Left lung (tissue), 10 donors: ENCODE data around the gene DLX5. TPM values are rescaled to one million over a fixed set of nuclear protein-coding genes. Genes with fewer than 3 reads are reported as not detected.

ENCODE experiments used
- ATAC-seq: fragments of 200-7000 bp; cut with Tn5 transposase; one replicate; pipeline ENCODE4 v1.9.1; 2020; ENCODE audit warnings: moderate library complexity
- DNase-seq, 4 donors: peaks; one replicate each; pipeline ENCODE4 v3.0.0-alpha.2; 2013 to 2020
- H3K27ac ChIP-seq, 2 donors: fragments of 200-600 bp; sonication (generic) in 1 of 2; one replicate each; pipeline versions ENCODE4 v1.5.0 to v1.8.0; 2020 to 2021
- H3K27me3 ChIP-seq, 2 donors: fragments of 200-600 bp; sonication (generic) in 1 of 2; one replicate each; pipeline versions ENCODE4 v1.5.0 to v1.8.0; 2020 to 2021
- H3K36me3 ChIP-seq, 2 donors: fragments of 200-600 bp; sonication (generic) in 1 of 2; one replicate each; pipeline versions ENCODE4 v1.5.0 to v1.8.0; 2020 to 2021
- H3K4me1 ChIP-seq, 2 donors: fragments of 200-600 bp; one replicate each; pipeline ENCODE4 v1.8.0; 2021
- H3K4me3 ChIP-seq, 2 donors: fragments of 200-600 bp; sonication (generic) in 1 of 2; one replicate each; pipeline versions ENCODE4 v1.5.0 to v1.8.0; 2020 to 2021; ENCODE audit warnings: mild to moderate bottlenecking in 1 of 2
- H3K9me3 ChIP-seq, 2 donors: fragments of 200-600 bp; sonication (generic) in 1 of 2; one replicate each; pipeline versions ENCODE4 v1.5.0 to v1.8.0; 2020 to 2021
- CTCF ChIP-seq, 2 donors: fragments of 200-600 bp; sonication (generic) in 1 of 2; IDR thresholded peaks; one replicate each; pipeline versions ENCODE4 v1.5.0 to v1.8.0; 2021; ENCODE audit warnings: antibody characterized with exemption in 2 of 2
- intact Hi-C, 2 donors: fragments of 100-400 bp; cut with DNase I; formaldehyde crosslinking; loops; one replicate each; pipeline versions ENCODE4 v1.11.2 to v1.14.2; 2022
- polyA plus RNA-seq, 6 donors: library from polyadenylated mRNA; unstranded; fragments of 120-200 nt; gene quantifications; one replicate each; pipeline ENCODE4 v1.2.1, GENCODE V29; 2013; ENCODE audit not compliant: insufficient read length in 6 of 6
- total RNA-seq, 2 donors: library from RNA; stranded (reverse); fragmentation: NEBNext Ultra II Directional; extraction: Animal tissue kit (Norgen Biotek cat#: 25700); gene quantifications; one replicate each; pipeline ENCODE4 v1.2.1, GENCODE V29; 2021
- donor health status: DM: no; HTN: yes; CAD: no.
- donor health status: DM: no; HTN: no; CAD: no.

The DLX5 gene
- total and polyA plus RNA-seq, 8 donors, result 1.8 to 25.3 (median 15.6) TPM; not detected in 1

- H3K27ac ChIP-seq, result no peak overlapping the region
- H3K9me3 ChIP-seq, result no peaks in the 10 kb centered on the region
- intact Hi-C loops, result no loop called here
- H3K36me3 ChIP-seq, result no peaks in the 10 kb centered on the region
- H3K27me3 ChIP-seq, result peaks cover 96 to 100% of the 10 kb centered on the region in 2 donors
- no peak overlapping the region for H3K4me3 ChIP-seq
- no peak for TF ChIP-seq CTCF (IDR thresholded peaks at IDR 0.05)
- H3K4me1 ChIP-seq, result no peaks in the 10 kb centered on the region
- DNase-seq (no peak), ATAC-seq (no peak)
These were observed 9.4 kb downstream of the DLX5 start for GRCh38 chr7:97015279-97015678.

- intact Hi-C loops, result no loop called here
- Histone ChIP-seq H3K9me3 (no peaks in the 10 kb centered on the region), H3K27me3 (peaks cover 97 to 100% of the 10 kb centered on the region in 2 donors), H3K4me3 (no peak overlapping the region), H3K36me3 (no peaks in the 10 kb centered on the region), H3K27ac (no peak overlapping the region), H3K4me1 (no peaks in the 10 kb centered on the region)
- no peak for ATAC-seq
- no peak for TF ChIP-seq CTCF (IDR thresholded peaks at IDR 0.05)
- no peak for DNase-seq
These were observed 10.4 kb downstream of the DLX5 start for GRCh38 chr7:97014145-97014750.

DNA sequence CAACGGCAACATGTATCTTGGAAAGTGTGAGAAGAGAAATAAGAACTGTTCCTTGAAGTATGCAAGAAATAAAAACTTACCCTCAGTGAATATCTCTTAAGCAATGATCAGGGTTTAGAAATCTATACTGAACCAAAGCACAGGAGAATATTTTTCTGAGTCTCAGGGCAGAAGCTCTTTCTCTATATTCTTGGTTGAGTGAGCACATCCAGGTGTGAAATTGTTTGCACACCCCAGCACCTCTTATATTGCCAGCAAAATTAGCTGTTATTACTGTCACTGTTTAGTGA lies 10.8 kb downstream of the DLX5 start:
- intact Hi-C loops, result no loop called here
- no peak overlapping the region for H3K4me3 ChIP-seq
- no peak overlapping the region for H3K27ac ChIP-seq

GRCh38 chr7:97013134-97013844 lies 11.3 kb downstream of the DLX5 start:
- H3K36me3 ChIP-seq, result no peaks in the 10 kb centered on the region

More for the DNA sequence above, 10.8 kb downstream of the DLX5 start:
- Histone ChIP-seq H3K27me3 (peaks cover 97 to 100% of the 10 kb centered on the region in 2 donors), H3K9me3 (no peaks in the 10 kb centered on the region), H3K36me3 (no peaks in the 10 kb centered on the region), H3K4me1 (no peaks in the 10 kb centered on the region)
- TF ChIP-seq CTCF (IDR thresholded peaks at IDR 0.05), result no peak
- DNase-seq (no peak), ATAC-seq (no peak)

More at GRCh38 chr7:97013134-97013844, 11.3 kb downstream of the DLX5 start:
- intact Hi-C loops, result no loop called here
- no peak for ATAC-seq
- Histone ChIP-seq H3K9me3 (no peaks in the 10 kb centered on the region), H3K27me3 (peaks cover 97 to 100% of the 10 kb centered on the region in 2 donors), H3K27ac (no peak overlapping the region), H3K4me1 (no peaks in the 10 kb centered on the region), H3K4me3 (no peak overlapping the region)
- no peak for DNase-seq
- TF ChIP-seq CTCF (IDR thresholded peaks at IDR 0.05), result no peak
